SK-N-DZ (cell line): ENCODE measurements around the gene SHMT1.
"Not testable (repeated sequence)": the region's sequence is repeated elsewhere in the genome, so short reads cannot be mapped to it uniquely, and the experiment has no call there.

Experiments
- DNase-seq: peaks from one replicate; pipeline ENCODE4 v3.0.0-alpha.2; 2015; ENCODE audit warnings: low spot score

Gene SHMT1

DNA sequence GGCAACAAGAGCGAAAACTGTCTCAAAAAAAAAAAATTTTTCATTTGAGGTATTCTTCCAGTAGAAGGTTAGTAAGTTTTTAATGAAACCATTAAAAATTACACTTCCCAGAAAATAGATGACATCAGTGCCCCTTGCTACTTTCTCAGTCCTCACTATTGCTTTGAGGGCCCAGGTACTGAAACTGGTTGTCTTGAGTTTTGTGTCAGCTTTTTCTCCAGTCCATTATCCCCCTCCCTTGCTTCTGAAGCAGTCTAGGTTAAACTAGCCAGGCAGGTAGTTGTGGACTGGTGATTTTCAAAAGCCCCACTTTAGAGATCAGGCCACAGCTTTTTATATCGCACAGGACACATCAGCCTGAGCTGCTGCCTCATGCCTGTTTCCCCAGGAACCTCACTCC, 37.3 kb downstream of the SHMT1 start:
- no peak for DNase-seq

DNA sequence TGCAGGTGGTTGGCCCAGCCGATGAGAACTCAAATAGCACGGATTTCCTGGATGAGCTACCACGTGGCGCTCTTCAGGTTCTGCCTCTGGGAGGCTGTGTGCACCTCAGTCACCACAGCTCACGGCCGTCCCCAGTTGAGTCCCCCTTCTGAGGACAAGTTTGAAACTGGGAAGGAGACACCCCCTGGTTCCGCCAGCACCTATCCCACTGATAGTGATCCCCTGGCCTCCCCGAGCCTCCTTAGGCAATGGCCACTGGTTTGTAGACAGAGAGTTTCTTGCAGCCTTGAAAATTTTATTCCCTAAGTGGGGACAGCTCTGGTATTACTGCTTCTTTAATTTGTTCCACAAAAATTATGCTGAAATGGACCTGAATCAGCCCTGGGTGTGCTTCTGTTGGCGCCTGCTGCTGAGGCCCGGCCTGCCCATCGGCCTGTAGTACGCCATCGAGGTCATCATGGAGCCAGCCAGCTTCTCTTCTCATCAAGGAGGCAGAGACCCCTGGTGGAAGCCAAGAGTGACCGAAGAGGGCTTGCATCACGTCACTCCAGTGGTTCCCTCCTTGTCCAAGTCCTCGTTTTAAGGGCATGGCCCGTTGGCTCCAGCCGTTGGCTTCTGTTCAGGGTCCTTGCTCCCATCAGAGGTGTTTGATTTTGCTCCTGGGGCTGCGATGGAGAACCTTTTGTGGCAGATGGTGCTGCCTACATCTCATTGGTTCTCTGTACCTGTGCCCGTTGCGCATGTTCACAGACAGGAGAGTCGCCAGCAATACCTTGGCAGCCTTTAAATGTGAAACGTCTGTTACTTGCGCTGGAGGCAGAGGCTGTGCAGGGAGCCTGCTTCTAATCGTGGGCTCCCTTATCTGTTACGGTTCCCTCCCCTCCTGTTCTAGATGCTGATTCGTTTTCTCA, 39.0 kb downstream of the SHMT1 start:
- no peak for DNase-seq

DNA sequence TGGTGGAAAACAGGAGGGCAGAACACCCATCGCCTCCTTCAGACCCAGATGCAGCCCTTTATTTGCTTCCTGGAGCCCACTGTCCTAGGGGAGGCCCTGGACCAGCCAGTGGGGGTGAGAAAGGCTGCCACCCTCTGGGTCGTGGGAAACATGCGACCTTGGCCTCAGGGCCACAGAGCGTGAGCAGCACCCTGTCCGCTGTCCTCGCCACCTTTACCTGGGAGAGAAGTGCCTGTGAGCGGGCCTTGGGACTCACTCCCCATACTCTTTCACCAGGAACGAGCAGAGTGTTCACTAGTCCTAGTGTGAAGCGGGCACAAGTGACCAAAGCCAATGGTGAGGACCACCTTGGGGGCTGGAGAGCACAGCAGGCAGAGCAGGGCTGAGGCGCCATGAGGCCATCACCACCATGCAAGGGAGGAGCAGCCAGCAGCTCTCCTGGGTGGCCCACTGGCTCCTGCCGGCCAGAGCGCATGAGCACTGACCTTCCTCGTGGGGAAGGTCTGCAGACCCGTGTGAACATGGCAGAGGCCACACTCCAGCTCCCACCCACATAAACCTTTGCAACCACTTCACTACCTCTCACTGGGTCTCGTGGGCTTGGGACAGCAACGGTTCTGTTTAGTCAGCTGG, 39.7 kb downstream of the SHMT1 start:
- no peak for DNase-seq

DNA sequence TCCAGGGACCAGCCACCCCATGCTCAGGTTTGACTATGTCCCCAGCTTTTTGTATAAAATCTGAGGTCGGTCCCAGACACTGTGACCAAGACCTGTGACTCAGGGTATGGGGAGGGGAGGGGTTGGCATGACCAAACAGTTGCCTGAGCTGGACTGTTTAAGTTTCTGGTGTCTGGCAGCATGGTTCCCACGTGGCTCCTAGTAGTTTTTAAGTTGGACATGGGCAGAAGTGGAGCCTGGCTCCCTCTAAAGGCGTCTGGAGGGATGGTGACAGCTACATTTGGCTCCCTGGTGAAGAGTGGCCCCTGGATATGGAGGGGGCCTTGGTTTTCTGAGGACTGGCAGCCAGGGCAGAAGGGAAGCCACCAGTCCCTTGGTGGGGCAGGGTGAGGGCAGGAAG, 40.3 kb downstream of the SHMT1 start:
- no peak for DNase-seq

DNA sequence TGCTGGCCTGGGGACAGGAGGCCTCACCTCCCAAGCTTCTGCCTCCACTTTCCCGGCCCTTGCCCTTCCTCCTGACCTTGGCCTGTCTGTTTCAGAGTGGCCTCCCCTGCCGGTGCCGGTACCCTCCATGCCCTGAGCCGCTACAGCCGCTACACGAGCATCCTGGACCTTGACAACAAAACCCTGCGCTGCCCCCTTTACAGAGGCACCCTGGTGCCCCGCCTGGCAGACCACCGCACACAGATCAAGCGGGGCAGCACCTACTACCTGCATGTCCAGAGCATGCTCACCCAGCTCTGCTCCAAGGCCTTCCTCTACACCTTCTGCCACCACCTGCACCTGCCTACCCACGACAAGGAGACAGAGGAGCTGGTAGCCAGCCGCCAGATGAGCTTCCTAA, 40.8 kb downstream of the SHMT1 start:
- no peak for DNase-seq

DNA sequence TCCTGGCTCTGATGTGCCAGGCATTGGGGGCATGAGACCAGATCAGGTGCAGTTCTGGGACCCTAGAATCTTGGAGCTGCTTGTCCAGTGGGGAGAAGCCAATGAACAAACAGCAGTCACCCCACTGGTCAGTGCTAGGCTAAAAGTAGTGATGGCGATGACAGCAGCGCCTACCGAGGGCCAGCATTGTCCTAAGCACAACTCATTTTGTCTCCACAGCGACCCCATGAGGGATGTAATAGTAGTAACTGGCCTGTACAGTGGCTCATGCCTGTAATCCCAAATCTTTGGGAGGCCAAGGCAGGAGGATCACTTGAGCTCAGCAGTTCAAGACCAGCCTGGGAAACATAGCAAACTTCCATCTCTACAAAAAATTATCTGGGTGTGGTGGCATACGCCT, 42.0 kb downstream of the SHMT1 start:
- DNase-seq, result no peak

DNA sequence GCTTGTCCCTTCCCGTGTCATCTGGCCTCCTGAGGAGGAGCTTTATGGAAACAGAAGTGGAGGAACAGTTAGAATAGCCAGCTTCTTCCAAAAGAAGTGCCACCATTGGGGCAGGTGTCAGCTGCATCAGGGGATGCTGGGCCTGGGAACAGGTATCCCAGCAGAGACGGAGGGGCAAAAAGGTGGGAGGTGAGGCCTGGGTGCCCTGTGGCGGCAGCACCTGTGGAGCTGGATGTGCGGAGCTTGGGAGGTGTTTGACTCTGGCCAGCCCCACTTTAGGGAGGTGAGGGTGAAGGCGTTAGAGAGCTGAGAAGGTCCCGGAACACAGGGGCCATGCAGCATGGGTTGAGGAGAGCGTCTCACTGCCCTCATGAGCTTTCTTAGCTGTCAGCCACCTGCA, 43.0 kb downstream of the SHMT1 start:
- no peak for DNase-seq

GRCh38 chr17:18319604-18320256, 43.6 kb downstream of the SHMT1 start:
- DNase-seq, result peak; percentile 45

GRCh38 chr17:18318771-18319450, 44.4 kb downstream of the SHMT1 start:
- no peak for DNase-seq

DNA sequence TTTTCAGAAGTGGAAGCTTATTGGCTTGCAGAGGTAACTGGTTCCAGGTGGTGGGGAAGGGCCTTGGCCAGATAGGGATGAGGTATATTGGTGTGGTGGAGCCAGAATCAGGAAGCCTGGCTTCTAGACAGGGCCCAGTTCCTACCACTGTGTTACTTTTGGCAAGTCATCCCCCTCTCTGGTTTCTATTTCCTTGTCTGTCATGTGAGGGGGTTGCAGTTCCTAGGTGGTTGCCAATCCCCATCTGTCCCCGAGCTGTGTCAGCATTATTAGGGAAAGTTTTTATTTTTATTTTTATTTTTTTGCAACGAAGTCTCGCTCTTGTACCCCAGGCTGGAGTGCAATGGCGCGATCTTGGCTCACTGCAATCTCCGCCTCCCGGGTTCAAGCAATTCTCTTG, 45.2 kb downstream of the SHMT1 start:
- DNase-seq, result no peak

DNA sequence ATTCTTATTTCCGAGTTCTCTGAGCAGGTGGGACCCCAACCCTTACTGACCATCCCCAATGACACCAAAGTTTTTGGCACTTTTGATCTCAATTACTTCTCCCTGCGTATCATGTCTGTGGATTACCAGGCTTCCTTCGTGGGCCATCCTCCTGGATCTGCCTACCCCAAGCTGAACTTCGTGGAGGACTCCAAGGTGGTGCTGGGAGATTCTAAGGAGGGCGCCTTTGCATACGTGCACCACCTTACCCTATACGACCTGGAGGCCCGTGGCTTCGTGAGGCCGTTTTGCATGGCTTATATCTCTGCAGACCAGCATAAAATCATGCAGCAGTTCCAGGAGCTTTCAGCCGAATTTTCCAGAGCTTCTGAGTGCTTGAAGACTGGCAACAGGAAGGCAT, 47.4 kb downstream of the SHMT1 start:
- DNase-seq, result no peak

GRCh38 chr17:18315562-18315922, 47.8 kb downstream of the SHMT1 start:
- no peak for DNase-seq

DNA sequence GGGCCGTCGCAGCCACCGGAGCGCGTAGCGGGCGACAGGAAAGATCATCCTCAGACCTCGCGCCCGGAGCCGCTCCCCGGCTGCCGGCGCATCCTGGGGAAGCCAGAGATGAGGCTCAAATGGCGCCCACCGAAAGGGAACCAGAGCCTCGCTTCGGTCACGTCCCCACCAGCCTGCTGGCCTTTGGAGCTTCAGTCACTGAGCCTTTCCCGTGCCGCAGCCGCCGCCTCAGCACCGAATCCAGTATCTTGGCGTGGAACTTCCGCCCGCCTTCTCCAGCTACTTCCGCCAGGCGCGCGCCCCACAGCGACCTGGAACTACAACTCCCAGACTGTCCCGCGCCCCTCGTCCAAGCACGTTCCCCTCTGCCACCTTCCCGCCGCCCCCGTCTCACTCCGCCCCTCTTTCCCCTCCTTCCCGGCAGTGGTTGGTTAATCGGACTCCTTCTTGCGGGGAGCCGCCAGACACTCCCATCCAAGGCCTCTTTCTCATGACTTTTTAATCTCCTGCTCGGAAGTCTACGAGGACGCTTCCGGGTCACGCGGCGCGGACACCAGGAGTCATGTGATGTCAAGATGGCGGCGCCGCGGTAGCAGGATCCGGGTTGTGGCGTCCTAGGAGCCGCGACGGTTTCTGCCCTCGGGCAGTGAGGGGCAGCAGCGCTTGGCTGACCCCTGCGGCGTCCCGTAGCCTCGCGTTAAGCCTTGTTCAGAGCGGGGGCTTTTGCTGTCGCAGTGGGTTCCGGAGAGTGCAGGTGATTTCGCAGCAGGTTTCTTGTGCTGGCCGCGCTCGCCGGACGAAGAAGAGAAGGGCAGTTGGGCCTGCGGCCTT, 48.4 kb downstream of the SHMT1 start, which contains the start of the genes SMCR8 and TOP3A:
SMCR8 (plus strand) TSS at position 563 of the 831 bp plus-strand sequence. CDS start 497 bp downstream, outside the sequence.
TOP3A (minus strand) TSS at position 264 of the 831 bp plus-strand sequence; CDS start at position 48, 216 bp downstream.
- peak; percentile 97 for DNase-seq

DNA sequence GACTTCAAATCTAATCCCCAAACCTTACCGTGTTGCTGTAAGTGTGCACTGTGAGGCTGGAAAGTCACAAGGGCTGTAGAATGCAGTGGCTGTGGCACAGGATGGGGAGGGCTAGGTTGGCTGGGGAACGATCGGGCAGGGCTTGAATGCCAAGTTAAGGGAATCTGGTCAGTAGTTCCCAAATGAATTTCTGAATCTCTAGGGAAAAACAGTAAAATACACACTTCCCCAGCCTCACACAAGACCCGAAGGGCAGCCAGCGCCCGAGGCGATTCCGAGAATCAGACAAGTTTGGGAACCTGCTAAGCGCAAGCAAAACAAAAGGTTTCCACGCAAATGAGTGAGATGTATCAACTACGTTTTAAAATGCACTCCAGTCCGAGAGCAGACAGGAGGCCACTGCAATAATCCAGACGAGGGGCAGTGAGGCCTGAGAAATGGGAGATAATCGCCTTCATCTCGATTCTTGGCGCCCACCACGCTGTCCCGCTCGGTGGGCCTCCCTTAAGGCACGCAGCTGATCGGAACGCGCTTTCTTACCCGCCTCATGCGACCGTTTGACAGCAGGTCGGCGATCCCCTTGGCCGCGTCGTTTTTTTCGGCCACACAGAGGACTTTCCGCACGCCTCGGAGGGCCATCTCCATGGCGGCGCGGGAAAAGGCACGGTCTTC, 49.2 kb downstream of the SHMT1 start:
- no peak for DNase-seq

- DNase-seq, result no peak
Measured at GRCh38 chr17:18309202-18309601, 54.1 kb downstream of the SHMT1 start.

GRCh38 chr17:18303206-18303605, 60.1 kb downstream of the SHMT1 start:
- DNase-seq, result not testable (repeated sequence)

- DNase-seq, result no peak
Measured at GRCh38 chr17:18300725-18301480, 62.4 kb downstream of the SHMT1 start.

DNA sequence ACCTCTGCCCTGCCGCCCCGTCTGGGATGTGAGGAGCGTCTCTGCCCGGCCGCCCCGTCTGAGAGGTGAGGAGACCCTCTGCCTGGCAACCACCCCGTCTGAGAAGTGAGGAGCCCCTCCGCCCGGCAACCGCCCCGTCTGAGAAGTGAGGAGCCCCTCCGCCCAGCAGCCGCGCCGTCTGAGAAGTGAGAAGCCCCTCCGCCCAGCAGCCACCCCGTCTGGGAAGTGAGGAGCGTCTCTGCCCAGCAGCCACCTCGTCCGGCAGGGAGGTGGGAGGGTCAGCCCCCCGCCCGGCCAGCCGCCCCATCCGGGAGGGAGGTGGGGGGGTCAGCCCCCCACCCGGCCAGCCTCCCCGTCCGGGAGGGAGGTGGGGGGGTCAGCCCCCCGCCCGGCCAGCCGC, 65.3 kb downstream of the SHMT1 start:
- not testable (repeated sequence) for DNase-seq

DNA sequence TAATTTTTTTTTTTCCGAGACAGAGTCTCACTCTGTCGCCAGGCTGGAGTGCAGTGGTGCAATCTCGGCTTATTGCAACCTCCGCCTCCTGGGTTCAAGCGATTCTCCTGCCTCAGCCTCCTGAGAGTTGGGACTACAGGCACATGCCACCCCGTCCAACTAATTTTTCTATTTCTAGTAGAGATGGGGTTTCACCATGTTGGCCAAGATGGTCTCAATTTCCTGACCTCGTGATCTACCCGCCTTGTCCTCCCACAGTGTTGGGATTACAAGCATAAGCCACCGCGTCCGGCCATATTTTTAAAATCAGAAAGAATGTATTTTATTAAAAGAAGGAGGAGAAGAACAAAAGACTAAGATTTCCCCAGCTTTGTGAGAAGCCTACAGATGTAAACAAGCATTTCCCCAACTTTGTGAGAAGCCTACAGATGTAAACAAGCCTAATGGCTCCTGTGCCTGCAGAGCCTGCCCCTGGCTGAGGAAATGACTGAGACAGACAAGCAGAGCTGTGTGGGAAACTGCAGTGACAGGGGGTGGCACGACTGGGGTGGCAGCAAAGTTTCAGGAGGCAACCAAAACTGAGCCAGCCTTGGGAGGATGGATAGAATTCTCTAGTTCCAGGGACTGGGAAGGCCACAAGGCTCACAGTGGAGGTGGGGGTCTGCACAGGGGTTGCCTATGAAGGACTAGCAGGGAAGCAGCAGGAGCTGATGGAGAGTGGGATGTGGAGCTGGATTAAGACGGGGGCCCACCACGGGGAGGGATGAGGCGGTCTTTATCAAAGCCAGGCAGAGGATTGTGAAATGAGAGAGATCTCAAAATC, 71.4 kb downstream of the SHMT1 start:
- DNase-seq, result no peak
